GM23338 (cell line): ENCODE data around the gene STAT4. TPM values are rescaled to one million over a fixed set of nuclear protein-coding genes. Genes with fewer than 3 reads are reported as not detected.

Experiments
- ATAC-seq: fragments of 200-7000 bp; cut with Tn5 transposase; 3 replicates; pipeline ENCODE4 v1.9.1; 2020
- DNase-seq: peaks from one replicate; pipeline ENCODE4 v3.0.0-alpha.2; 2015; ENCODE audit warnings: low spot score
- H2AFZ ChIP-seq: fragments of 200-600 bp; sonication (generic); 2 replicates; pipeline ENCODE4 v1.8.0; 2016; ENCODE audit warnings: antibody characterized with exemption, mild to moderate bottlenecking, moderate library complexity
- H3F3A ChIP-seq: fragments of 200-600 bp; sonication (generic); replicated peaks from 2 replicates; pipeline ENCODE4 v1.8.0; 2017; ENCODE audit warnings: antibody characterized with exemption, mixed run types, low read depth
- H3K27ac ChIP-seq: fragments of 200-600 bp; sonication (generic); 2 replicates; pipeline ENCODE4 v1.6.1; 2016; ENCODE audit warnings: low read depth
- H3K27me3 ChIP-seq: fragments of 200-600 bp; sonication (generic); 2 replicates; pipeline ENCODE4 v1.8.0; 2016; ENCODE audit warnings: mild to moderate bottlenecking, mixed run types, moderate library complexity; ENCODE audit not compliant: insufficient read depth
- H3K36me3 ChIP-seq: fragments of 200-600 bp; sonication (generic); 2 replicates; pipeline ENCODE4 v1.8.0; 2016; ENCODE audit warnings: mild to moderate bottlenecking; ENCODE audit not compliant: insufficient read depth
- H3K4me1 ChIP-seq: fragments of 200-600 bp; sonication (generic); 2 replicates; pipeline ENCODE4 v1.8.0; 2016; ENCODE audit warnings: mild to moderate bottlenecking, moderate library complexity; ENCODE audit not compliant: insufficient read depth
- H3K4me2 ChIP-seq: fragments of 200-600 bp; sonication (generic); 2 replicates; pipeline ENCODE4 v1.7.1; 2017; ENCODE audit warnings: mixed run types
- H3K4me3 ChIP-seq: fragments of 200-600 bp; sonication (generic); 2 replicates; pipeline ENCODE4 v1.6.1; 2016; ENCODE audit warnings: mixed run types
- H3K79me2 ChIP-seq: fragments of 200-600 bp; sonication (generic); replicated peaks from 2 replicates; pipeline ENCODE4 v1.8.0; 2017; ENCODE audit warnings: mild to moderate bottlenecking; ENCODE audit not compliant: insufficient read depth
- H3K9me2 ChIP-seq: fragments of 200-600 bp; sonication (generic); 2 replicates; pipeline ENCODE4 v1.8.0; 2017; ENCODE audit not compliant: insufficient read depth
- H4K20me1 ChIP-seq: fragments of 200-600 bp; sonication (generic); replicated peaks from 2 replicates; pipeline ENCODE4 v1.8.0; 2017; ENCODE audit warnings: mild to moderate bottlenecking; ENCODE audit not compliant: insufficient read depth
- H3K27ac Mint-ChIP-seq: 2 replicates; pipeline ENCODE4 v1.8.0; 2020; ENCODE audit warnings: inconsistent platforms, mild to moderate bottlenecking, moderate library complexity, mixed read lengths
- H3K27me3 Mint-ChIP-seq: 3 replicates; pipeline ENCODE4 v1.8.0; 2022; ENCODE audit warnings: low read depth, mild to moderate bottlenecking, moderate library complexity, mixed read lengths, inconsistent platforms; ENCODE audit not compliant: insufficient read depth, poor library complexity
- H3K36me3 Mint-ChIP-seq: 3 replicates; pipeline ENCODE4 v1.8.0; 2021; ENCODE audit warnings: low read depth, mild to moderate bottlenecking, inconsistent platforms, moderate library complexity, mixed read lengths
- H3K4me1 Mint-ChIP-seq: 3 replicates; pipeline ENCODE4 v1.8.0; 2020; ENCODE audit warnings: mild to moderate bottlenecking, inconsistent platforms, mixed read lengths
- H3K4me3 Mint-ChIP-seq: 3 replicates; pipeline ENCODE4 v1.8.0; 2021; ENCODE audit warnings: moderate library complexity, mild to moderate bottlenecking, inconsistent platforms, mixed read lengths
- H3K9me3 Mint-ChIP-seq: 3 replicates; pipeline ENCODE4 v1.8.0; 2020; ENCODE audit warnings: moderate library complexity, mild to moderate bottlenecking, inconsistent platforms, mixed read lengths
- CREB1 ChIP-seq: fragments of 250-450 bp; sonication (Bioruptor Pico); IDR thresholded peaks from 2 replicates; pipeline ENCODE4 v1.5.0; 2020; ENCODE audit warnings: low read depth, mild to moderate bottlenecking, moderate library complexity
- EZH2 ChIP-seq: fragments of 200-600 bp; sonication (generic); IDR thresholded peaks from one replicate; pipeline ENCODE4 v1.8.0; 2017; ENCODE audit warnings: antibody characterized with exemption, mild to moderate bottlenecking, low read depth; ENCODE audit not compliant: unreplicated experiment
- EZH2phosphoT487 ChIP-seq: fragments of 200-600 bp; sonication (generic); IDR thresholded peaks from one replicate; pipeline ENCODE4 v1.8.1; 2018; ENCODE audit warnings: antibody characterized with exemption; ENCODE audit not compliant: unreplicated experiment
- JUNB ChIP-seq: IDR thresholded peaks from one replicate; pipeline ENCODE4 v1.6.1; 2016; ENCODE audit warnings: antibody characterized with exemption; ENCODE audit not compliant: unreplicated experiment
- NANOG ChIP-seq: IDR thresholded peaks from 2 replicates; pipeline ENCODE4 v1.6.1; 2016; ENCODE audit warnings: antibody characterized with exemption, borderline replicate concordance
- POLR2AphosphoS5 ChIP-seq: IDR thresholded peaks from 2 replicates; pipeline ENCODE4 v1.6.1; 2016; ENCODE audit warnings: antibody characterized with exemption, low read depth
- ZNF331 ChIP-seq: fragments of 250-450 bp; sonication (Bioruptor Pico); IDR thresholded peaks from 2 replicates; pipeline ENCODE4 v1.5.0; 2020; ENCODE audit warnings: low read depth, mild to moderate bottlenecking, moderate library complexity
- polyA plus RNA-seq: library from polyadenylated mRNA; unstranded; fragments of >200 nt; fragmentation: Nextera tagmentation; extraction: Ambion mirVana; gene quantifications from 2 replicates; pipeline ENCODE4 v1.2.1, GENCODE V29; 2016
- total RNA-seq: library from RNA; depleted of rRNA; stranded (reverse); fragments of >200 nt; shearing (Covaris generic); gene quantifications from 2 replicates; pipeline ENCODE4 v1.2.3, GENCODE V29; 2014
- TF ChIP-seq, protein P1 (sequence below): IDR thresholded peaks from one replicate; pipeline ENCODE4 v1.6.1; 2018; ENCODE audit warnings: antibody characterized with exemption; ENCODE audit not compliant: unreplicated experiment
- TF ChIP-seq, protein P2 (sequence below): fragments of 250-450 bp; sonication (Bioruptor Pico); IDR thresholded peaks from 2 replicates; pipeline ENCODE4 v1.5.0; 2020; ENCODE audit warnings: mild to moderate bottlenecking, moderate library complexity
- TF ChIP-seq, protein P3 (sequence below), 2 experiments: fragments of 200-600 bp in 1 of 2; sonication (generic) in 1 of 2; conservative IDR thresholded peaks; 2 replicates each; pipeline versions ENCODE4 v1.5.1 to v1.6.1; 2016 to 2017; ENCODE audit warnings: antibody characterized with exemption in 2 of 2, low read depth in 2 of 2, mild to moderate bottlenecking in 2 of 2, moderate library complexity in 1 of 2

STAT4 gene
- total and polyA plus RNA-seq, 2 experiments from 2014 or later = 0.52 to 0.86 TPM

DNA sequence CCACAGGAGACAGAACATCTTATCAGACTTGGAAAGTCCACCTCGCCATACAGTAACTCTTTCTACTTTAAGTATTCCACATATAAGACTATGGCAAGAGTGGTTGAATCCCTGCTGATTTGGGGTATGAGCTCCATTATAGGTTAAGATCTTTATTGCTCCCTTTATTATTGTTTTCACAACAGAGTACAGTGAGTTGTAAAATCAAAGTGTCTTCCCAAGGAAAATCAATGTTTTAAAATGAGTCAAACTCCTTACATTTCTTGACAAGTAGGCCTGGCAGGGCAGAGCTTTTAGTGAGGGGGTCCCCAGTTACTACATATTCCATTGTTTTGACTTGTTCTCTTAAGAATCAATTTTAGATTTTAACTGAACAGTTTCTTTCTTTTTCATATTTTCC lies 87.2 kb downstream of the STAT4 start:
- Histone ChIP-seq H3K4me2 (no peak overlapping the region), H2AFZ (no peak overlapping the region), H3K27ac (no peak overlapping the region), H3K4me1 (peaks cover 5% of the 10 kb centered on the region), H3K36me3 (no peaks in the 10 kb centered on the region), H3K79me2 (no peaks in the 10 kb centered on the region), H3K27me3 (no peaks in the 10 kb centered on the region), H4K20me1 (no peaks in the 10 kb centered on the region), H3F3A (no peaks in the 10 kb centered on the region), H3K9me2 (no peaks in the 10 kb centered on the region), H3K4me3 (no peak overlapping the region)
- ATAC-seq = no peak
- Mint-ChIP-seq H3K9me3 (no peaks in the 10 kb centered on the region), H3K4me3 (no peak overlapping the region), H3K4me1 (peaks cover 22% of the 10 kb centered on the region), H3K27me3 (no peaks in the 10 kb centered on the region), H3K27ac (no peak overlapping the region), H3K36me3 (no peaks in the 10 kb centered on the region)
- no peak for DNase-seq
- TF ChIP-seq JUNB (no peak), POLR2AphosphoS5 (no peak), CREB1 (CRISPR knock-in tag) (no peak), ZNF331 (CRISPR knock-in tag) (no peak), EZH2phosphoT487 (no peak), EZH2 (no peak), NANOG (no peak)
- TF ChIP-seq, protein P1, sequence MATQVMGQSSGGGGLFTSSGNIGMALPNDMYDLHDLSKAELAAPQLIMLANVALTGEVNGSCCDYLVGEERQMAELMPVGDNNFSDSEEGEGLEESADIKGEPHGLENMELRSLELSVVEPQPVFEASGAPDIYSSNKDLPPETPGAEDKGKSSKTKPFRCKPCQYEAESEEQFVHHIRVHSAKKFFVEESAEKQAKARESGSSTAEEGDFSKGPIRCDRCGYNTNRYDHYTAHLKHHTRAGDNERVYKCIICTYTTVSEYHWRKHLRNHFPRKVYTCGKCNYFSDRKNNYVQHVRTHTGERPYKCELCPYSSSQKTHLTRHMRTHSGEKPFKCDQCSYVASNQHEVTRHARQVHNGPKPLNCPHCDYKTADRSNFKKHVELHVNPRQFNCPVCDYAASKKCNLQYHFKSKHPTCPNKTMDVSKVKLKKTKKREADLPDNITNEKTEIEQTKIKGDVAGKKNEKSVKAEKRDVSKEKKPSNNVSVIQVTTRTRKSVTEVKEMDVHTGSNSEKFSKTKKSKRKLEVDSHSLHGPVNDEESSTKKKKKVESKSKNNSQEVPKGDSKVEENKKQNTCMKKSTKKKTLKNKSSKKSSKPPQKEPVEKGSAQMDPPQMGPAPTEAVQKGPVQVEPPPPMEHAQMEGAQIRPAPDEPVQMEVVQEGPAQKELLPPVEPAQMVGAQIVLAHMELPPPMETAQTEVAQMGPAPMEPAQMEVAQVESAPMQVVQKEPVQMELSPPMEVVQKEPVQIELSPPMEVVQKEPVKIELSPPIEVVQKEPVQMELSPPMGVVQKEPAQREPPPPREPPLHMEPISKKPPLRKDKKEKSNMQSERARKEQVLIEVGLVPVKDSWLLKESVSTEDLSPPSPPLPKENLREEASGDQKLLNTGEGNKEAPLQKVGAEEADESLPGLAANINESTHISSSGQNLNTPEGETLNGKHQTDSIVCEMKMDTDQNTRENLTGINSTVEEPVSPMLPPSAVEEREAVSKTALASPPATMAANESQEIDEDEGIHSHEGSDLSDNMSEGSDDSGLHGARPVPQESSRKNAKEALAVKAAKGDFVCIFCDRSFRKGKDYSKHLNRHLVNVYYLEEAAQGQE = no peak
- TF ChIP-seq, protein P2, sequence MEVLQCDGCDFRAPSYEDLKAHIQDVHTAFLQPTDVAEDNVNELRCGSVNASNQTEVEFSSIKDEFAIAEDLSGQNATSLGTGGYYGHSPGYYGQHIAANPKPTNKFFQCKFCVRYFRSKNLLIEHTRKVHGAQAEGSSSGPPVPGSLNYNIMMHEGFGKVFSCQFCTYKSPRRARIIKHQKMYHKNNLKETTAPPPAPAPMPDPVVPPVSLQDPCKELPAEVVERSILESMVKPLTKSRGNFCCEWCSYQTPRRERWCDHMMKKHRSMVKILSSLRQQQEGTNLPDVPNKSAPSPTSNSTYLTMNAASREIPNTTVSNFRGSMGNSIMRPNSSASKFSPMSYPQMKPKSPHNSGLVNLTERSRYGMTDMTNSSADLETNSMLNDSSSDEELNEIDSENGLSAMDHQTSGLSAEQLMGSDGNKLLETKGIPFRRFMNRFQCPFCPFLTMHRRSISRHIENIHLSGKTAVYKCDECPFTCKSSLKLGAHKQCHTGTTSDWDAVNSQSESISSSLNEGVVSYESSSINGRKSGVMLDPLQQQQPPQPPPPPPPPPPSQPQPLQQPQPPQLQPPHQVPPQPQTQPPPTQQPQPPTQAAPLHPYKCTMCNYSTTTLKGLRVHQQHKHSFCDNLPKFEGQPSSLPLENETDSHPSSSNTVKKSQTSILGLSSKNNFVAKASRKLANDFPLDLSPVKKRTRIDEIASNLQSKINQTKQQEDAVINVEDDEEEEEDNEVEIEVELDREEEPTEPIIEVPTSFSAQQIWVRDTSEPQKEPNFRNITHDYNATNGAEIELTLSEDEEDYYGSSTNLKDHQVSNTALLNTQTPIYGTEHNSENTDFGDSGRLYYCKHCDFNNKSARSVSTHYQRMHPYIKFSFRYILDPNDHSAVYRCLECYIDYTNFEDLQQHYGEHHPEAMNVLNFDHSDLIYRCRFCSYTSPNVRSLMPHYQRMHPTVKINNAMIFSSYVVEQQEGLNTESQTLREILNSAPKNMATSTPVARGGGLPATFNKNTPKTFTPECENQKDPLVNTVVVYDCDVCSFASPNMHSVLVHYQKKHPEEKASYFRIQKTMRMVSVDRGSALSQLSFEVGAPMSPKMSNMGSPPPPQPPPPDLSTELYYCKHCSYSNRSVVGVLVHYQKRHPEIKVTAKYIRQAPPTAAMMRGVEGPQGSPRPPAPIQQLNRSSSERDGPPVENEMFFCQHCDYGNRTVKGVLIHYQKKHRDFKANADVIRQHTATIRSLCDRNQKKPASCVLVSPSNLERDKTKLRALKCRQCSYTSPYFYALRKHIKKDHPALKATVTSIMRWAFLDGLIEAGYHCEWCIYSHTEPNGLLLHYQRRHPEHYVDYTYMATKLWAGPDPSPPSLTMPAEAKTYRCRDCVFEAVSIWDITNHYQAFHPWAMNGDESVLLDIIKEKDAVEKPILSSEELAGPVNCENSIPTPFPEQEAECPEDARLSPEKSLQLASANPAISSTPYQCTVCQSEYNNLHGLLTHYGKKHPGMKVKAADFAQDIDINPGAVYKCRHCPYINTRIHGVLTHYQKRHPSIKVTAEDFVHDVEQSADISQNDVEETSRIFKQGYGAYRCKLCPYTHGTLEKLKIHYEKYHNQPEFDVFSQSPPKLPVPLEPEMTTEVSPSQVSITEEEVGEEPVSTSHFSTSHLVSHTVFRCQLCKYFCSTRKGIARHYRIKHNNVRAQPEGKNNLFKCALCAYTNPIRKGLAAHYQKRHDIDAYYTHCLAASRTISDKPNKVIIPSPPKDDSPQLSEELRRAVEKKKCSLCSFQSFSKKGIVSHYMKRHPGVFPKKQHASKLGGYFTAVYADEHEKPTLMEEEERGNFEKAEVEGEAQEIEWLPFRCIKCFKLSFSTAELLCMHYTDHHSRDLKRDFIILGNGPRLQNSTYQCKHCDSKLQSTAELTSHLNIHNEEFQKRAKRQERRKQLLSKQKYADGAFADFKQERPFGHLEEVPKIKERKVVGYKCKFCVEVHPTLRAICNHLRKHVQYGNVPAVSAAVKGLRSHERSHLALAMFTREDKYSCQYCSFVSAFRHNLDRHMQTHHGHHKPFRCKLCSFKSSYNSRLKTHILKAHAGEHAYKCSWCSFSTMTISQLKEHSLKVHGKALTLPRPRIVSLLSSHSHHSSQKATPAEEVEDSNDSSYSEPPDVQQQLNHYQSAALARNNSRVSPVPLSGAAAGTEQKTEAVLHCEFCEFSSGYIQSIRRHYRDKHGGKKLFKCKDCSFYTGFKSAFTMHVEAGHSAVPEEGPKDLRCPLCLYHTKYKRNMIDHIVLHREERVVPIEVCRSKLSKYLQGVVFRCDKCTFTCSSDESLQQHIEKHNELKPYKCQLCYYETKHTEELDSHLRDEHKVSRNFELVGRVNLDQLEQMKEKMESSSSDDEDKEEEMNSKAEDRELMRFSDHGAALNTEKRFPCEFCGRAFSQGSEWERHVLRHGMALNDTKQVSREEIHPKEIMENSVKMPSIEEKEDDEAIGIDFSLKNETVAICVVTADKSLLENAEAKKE (CRISPR knock-in tag) = no peak
- TF ChIP-seq, protein P3, sequence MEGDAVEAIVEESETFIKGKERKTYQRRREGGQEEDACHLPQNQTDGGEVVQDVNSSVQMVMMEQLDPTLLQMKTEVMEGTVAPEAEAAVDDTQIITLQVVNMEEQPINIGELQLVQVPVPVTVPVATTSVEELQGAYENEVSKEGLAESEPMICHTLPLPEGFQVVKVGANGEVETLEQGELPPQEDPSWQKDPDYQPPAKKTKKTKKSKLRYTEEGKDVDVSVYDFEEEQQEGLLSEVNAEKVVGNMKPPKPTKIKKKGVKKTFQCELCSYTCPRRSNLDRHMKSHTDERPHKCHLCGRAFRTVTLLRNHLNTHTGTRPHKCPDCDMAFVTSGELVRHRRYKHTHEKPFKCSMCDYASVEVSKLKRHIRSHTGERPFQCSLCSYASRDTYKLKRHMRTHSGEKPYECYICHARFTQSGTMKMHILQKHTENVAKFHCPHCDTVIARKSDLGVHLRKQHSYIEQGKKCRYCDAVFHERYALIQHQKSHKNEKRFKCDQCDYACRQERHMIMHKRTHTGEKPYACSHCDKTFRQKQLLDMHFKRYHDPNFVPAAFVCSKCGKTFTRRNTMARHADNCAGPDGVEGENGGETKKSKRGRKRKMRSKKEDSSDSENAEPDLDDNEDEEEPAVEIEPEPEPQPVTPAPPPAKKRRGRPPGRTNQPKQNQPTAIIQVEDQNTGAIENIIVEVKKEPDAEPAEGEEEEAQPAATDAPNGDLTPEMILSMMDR (conservative IDR thresholded peaks at IDR 0.05; ENCODE audit: low read depth in 2 of 2) = no peak
